GM21737 (cell line): ENCODE measurements around the gene ATG2A.

Experiments used
- ATAC-seq: cut with Tn5 transposase; IDR thresholded peaks from one replicate; pipeline ENCODE4 v1.9.1; 2021; ENCODE audit warnings: mild to moderate bottlenecking, moderate library complexity; ENCODE audit not compliant: unreplicated experiment

ATG2A gene

DNA sequence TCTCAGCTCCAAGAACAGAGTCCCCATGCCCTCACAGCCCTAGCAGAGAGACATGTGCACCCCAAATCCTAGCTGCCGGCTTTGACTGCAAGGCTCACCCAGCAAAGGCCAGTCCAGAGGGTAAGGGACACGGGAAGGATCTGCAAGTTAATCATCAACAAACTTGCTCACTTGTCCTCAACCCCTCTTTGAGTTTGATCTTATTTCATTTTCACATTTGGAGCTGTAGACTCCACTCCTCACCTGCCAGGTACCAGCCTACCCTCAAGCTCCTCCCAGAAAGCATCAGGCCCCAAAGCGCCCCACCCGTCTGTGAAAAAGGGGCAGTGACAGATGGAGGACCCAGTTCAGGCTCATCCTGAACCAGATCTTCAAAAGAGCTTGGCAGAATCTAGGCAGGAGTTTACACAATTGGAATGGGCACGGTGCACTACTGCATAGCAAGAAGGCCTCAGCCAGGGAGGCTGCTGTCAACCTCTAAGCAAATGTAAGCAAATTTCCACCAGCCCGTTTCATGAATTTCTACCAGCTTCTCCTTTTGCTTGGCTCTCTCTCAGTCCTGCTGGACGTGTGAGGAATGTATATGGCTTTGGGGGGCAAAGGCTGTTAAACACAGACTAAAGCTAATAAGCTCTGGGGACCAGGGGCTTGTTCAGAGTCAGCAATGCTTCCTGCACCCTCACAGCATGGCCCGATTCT lies 44.1 kb downstream of the ATG2A start:
- no peak for ATAC-seq

GRCh38 chr11:64871492-64871891 lies 45.5 kb downstream of the ATG2A start:
- no peak for ATAC-seq

- no peak for ATAC-seq
These were observed 46.0 kb downstream of the ATG2A start for GRCh38 chr11:64870893-64871466.

- ATAC-seq, result no peak
These were observed 46.7 kb downstream of the ATG2A start for GRCh38 chr11:64870176-64870892.

DNA sequence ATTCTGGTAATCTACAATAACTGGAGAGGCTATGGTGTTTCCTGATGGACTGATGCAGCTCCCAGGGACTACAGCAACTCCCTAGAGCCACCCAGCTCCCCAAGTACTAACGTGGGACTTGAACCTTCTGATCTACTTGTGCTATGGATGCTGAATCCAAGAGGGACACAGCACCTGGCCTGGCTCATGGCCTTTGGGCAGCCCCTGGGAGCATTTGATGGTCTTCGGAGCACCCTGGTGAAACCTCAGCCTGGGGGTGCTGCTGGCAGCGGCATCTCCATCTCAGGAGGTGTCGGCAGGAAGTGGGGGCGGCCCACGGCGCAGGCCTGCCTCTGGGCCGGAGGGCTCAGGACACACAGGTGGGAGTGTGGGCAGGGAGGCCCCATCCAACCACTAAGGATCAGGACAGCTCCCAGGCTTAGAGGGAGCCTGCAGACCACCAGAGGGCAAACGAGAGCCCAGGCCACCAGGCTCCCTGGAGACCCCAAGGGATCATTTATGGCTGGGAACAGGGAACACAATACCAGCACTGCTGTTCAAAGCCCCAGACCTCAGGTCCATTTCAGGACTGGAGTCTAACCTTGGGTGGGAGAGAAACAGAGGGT lies 47.3 kb downstream of the ATG2A start:
- no peak for ATAC-seq

DNA sequence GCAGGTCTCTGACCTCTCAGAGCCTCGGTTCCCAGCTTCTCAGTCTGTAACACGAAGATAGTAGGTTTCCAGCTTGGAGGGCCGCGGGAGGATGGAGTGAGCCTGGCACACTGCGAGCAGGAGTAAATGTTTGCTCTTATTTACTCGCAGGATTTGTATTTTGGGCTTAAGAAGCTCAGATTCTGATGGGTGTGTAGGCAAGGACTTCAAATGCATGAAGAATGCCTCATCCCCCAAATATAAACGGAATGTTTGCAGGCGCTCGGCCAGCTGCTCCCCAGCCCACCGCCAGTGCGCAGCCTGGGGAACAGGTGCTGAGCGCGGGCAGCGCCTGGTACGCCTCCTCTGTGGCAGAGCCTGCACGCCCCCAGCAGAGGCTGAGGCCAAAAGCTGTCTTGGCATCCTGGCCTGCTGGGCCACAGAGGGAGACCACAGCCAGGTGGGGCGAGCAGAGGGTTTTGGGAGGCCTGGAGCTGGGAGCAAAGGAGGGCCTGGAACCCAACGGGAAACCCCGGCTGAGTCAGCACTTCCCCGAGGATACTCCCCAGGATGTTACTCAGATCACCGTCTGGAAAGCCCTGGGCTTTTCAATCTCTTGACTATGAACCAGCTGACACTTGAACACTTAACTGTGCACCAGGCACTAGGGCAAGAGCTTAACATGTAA lies 48.0 kb downstream of the ATG2A start:
- ATAC-seq, result no peak

DNA sequence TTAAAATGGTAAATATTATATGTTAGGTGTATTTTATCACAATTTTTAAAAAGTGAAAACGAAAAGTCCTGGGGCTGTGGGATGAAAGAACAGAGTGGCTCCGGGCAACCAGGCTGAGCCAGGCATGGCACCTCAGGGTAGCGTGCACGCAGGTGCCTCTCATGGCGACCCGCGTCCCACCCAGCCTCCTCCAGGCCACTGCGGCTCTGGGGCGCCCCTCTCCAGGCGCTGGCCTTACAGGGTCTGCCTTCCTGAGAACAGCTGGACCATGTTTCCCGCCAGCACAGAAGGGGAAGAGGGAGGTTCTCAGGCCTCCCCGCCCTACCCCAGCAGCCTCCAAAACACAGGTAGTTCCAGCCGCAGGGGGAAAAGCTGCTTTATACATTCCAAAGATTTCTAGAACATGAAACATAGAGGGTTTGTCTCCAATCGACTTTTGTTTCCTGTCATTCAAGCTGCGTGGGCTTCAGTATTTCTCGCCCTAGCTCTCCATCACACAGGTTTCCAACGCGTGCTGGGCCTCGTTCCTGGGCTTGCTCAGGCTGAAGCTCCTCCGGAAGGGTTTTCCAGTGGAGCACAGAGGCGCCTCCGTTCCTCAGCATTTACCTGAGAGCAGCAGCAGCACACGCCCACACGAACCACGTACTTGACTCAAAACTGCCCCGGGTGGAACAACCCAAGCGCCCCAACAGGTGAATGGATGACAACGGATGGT lies 49.1 kb downstream of the ATG2A start:
- ATAC-seq, result no peak

DNA sequence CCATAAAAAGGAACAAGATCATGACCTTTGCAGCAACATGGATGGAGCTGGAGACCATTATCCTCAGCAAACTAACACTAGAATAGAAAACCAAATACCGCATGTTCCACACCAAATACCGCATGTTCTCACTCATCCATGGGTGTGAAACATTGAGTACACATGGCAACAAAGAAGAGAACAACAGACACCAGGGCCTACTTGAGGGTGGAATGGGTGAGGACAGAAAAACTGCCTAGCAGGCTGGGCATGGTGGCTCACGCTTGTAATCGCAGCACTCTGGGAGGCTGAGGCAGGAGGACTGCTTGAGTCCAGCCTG lies 50.9 kb downstream of the ATG2A start:
- no peak for ATAC-seq

- peak; percentile 36 for ATAC-seq
These were observed 51.5 kb downstream of the ATG2A start for GRCh38 chr11:64865286-64866172.

DNA sequence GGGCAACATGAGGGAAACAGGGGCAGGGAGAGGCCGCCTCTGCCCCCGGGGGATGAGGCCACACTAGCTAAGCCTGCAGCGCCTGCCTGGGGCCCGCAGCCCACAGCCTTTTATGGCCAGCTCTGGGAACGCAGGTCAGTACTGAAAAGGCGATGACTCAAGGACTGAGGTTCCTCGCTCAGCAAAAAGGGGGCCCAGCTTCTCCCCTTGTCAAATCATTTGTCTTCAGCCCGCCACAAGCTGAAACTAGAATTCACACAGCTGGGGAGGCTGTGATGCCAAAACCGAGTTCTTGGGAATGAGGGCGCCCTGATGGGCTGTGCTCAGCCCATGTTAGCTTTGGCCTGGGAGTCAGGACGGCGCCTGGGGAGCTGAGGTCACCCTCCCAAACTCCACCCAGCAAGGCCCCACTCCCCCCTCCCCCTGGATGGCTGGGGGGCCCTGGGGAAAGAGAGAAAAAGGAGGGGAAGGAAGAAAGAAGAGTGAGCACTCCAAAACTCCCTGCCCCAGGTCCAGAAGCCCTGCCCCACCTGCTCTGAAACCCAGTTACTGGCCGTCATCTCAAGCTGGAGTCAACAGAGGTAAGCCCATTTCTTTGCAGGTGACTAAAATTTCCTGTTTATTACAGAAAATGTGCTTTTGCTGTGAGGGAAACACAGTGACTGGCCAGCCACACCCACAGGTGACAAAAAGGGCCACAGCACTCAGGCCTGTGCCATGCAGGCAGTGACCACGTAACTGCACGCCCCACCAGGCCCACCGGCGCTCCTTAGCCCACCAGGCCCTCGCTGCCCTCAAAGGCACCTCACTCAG lies 52.3 kb downstream of the ATG2A start:
- peak; percentile 23 for ATAC-seq

DNA sequence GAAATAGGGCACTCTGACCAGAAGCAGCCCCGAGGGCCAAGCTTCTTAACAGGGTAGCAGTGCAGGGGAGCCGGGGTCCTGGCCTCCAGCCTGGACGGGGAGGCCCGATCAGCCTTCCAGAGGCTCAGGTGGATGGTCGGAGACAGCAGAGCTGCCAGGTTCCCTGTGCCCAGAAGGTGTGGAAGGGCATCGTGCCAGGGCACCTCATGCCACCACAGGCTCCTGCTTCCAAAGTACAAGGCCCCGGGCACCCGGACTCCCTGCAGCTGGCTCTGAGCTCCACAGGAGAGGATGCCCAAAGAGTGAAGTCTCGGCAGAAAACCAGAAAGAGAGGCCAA lies 52.9 kb downstream of the ATG2A start:
- no peak for ATAC-seq

GRCh38 chr11:64863391-64864060 lies 53.5 kb downstream of the ATG2A start:
- ATAC-seq, result no peak

- ATAC-seq, result no peak
These were observed 54.0 kb downstream of the ATG2A start for GRCh38 chr11:64862987-64863390.

DNA sequence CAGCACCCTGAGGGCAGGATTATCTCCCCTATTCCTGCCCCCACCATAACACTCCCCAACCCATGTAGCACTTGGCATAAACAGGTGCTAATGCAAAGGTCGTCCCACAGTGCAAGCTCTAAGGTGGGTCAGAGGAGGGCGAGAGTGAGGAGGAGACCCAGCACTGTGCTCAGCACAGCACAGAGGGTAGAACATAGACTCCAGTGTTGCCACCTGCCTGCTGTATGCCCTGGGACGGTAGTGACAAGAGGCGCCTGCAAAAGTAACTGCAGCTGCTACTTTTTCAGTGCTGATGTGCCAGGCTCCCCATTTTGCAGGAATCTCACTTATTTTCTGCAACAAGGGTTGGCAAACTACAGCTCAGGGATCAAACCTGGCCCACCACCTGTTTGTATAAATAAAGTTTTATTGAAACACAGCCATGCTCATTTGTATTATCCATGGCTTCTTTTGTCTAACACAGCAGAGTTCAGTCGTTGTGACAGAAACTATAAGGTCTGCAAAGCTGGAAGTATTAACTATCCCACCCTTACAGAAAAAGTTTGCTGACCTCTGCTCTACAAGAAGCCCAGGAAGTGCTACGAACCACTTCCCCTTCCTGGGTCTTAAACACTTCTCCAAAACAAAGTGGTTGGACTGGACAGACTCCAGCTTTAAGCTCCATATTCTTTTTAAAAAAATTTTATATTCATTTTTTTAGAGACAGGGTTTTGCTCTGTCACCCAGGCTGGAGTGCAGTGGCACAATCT lies 55.6 kb downstream of the ATG2A start:
- no peak for ATAC-seq

DNA sequence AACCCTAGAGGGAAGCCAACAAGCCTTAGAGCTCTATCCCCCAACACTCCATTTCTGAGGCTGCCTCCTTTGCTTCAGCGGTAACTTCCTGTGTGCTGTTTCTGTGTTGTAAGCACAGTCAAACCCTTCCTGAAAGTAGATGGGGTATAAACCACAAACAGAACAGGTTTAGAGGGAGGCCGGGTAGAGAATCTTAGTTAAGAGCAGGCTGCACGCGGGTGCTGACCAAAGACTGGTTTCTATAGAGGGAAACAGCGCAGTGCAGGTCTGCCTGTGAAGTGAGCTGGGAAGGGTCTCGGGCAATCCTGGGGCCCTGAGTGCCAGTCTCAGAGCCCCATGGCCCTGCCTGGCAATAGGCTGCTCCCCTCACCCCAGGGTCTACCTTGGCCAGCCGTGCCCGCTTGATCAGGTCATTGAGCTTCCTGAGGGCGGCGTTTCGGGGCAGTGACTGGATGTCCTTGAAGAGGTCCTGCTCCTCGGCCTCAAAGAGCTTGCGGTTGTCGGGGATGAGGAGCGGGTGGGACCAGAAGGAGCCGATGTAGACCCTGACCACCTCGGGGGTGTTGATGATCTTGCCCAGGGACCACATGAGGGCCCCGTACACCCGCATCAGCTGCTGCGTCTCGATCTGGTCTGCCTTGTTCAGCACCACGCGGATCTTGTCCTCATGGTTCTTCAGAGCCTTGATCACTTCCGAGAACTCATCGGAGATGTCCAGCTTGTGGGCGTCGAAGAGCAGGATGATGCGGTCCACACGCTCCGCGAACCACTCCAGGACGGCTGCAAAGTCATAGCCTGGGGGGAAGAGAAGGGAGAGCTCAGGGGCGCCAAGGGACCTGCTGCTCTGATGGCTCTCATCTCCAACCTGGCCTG lies 57.2 kb downstream of the ATG2A start:
- peak; percentile 66 for ATAC-seq

GRCh38 chr11:64858467-64859263 lies 58.3 kb downstream of the ATG2A start:
- peak; percentile 19 for ATAC-seq
